Upper lobe of right lung (tissue), 1 donor: ENCODE measurements around the gene SPATS2. TPM values are rescaled to one million over a fixed set of nuclear protein-coding genes. Genes with fewer than 3 reads are reported as not detected.

Experiments
- ATAC-seq: fragments of 200-7000 bp; cut with Tn5 transposase; one replicate; pipeline ENCODE4 v1.9.1; 2020; ENCODE audit warnings: mild to moderate bottlenecking, moderate library complexity
- DNase-seq: peaks from one replicate; pipeline ENCODE4 v3.0.0-alpha.2; 2020
- H3K27ac ChIP-seq: fragments of 200-600 bp; one replicate; pipeline ENCODE4 v1.8.0; 2022
- H3K27me3 ChIP-seq: fragments of 200-600 bp; one replicate; pipeline ENCODE4 v1.8.0; 2022; ENCODE audit warnings: mild to moderate bottlenecking
- H3K36me3 ChIP-seq: fragments of 200-600 bp; one replicate; pipeline ENCODE4 v1.8.0; 2022
- H3K4me1 ChIP-seq: fragments of 200-600 bp; one replicate; pipeline ENCODE4 v1.8.0; 2022
- H3K4me3 ChIP-seq: fragments of 200-600 bp; one replicate; pipeline ENCODE4 v1.8.0; 2022; ENCODE audit warnings: mild to moderate bottlenecking
- H3K9me3 ChIP-seq: fragments of 200-600 bp; one replicate; pipeline ENCODE4 v1.8.0; 2022
- intact Hi-C: fragments of 100-400 bp; cut with DNase I; formaldehyde crosslinking; loops from one replicate; pipeline ENCODE4 v1.11.0; 2022
- total RNA-seq: library from RNA; stranded (reverse); fragmentation: NEBNext Ultra II Directional; extraction: Animal tissue kit (Norgen Biotek cat#: 25700); gene quantifications from one replicate; pipeline ENCODE4 v1.2.1, GENCODE V29; 2021
- TF ChIP-seq, protein P1 (sequence below): fragments of 200-600 bp; IDR thresholded peaks from one replicate; pipeline ENCODE4 v1.8.0; 2022; ENCODE audit warnings: antibody characterized with exemption
- donor health status: DM: no; HTN: yes; CAD: no; lungs with severe emphysema.

SPATS2 gene
- total RNA-seq, 1 donor from 2014 or later, result 12.6 TPM

DNA sequence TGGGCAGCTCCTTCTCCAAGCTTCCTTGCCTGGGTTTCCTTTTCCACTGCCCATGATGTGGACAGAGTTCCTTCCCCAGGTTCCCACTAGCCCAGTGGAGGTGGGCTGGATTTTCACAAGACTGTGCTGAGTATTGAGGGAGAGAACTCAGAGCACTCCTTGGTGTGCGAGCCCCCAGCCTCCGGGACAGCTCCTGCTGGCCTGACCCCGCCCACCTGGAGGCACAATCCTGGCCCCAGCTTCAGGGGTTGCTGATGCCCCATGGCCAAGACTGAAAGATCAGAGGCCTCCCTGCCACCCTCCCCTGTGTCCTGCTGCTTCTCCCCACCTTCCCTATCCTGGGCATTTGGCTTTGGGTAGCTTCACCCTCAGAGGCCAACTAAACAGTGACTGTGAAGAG, 179.2 kb downstream of the SPATS2 start:
- Histone ChIP-seq H3K4me3 (no peak overlapping the region), H3K4me1 (peaks cover 10% of the 10 kb centered on the region), H3K27ac (no peak overlapping the region), H3K27me3 (peaks cover 36% of the 10 kb centered on the region), H3K9me3 (no peaks in the 10 kb centered on the region), H3K36me3 (no peaks in the 10 kb centered on the region)
- DNase-seq (peak; percentile 46), ATAC-seq (no peak)
- intact Hi-C loops, result no loop called here
- TF ChIP-seq, protein P1, sequence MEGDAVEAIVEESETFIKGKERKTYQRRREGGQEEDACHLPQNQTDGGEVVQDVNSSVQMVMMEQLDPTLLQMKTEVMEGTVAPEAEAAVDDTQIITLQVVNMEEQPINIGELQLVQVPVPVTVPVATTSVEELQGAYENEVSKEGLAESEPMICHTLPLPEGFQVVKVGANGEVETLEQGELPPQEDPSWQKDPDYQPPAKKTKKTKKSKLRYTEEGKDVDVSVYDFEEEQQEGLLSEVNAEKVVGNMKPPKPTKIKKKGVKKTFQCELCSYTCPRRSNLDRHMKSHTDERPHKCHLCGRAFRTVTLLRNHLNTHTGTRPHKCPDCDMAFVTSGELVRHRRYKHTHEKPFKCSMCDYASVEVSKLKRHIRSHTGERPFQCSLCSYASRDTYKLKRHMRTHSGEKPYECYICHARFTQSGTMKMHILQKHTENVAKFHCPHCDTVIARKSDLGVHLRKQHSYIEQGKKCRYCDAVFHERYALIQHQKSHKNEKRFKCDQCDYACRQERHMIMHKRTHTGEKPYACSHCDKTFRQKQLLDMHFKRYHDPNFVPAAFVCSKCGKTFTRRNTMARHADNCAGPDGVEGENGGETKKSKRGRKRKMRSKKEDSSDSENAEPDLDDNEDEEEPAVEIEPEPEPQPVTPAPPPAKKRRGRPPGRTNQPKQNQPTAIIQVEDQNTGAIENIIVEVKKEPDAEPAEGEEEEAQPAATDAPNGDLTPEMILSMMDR, result no peak

DNA sequence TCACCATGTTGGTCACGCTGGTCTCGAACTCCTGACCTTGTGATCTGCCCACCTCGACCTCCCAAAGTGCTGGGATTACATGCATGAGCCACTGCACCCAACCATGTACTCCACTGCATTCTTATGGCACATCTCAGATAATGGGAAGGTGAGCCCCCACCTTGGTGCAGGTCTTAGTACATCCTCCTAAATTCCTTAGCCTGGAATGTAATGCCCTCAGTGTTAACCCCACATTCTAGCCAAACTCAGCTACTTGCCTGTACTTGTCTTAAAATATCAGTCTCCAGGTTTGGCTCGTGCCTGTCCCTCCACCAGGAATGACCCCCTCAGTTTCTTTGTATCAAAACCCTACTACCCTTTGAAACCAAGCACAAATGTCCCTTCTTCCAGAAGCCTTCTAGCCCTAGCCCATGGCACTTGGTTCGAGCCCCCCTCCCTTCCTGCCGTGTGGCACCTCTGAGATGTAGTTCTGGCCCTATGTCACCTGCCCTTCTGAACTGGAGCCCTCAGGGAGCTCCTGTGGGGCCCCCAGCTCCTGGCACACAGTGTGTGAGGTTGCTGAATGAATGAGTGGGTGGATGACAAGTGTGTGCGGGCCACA, 179.9 kb downstream of the SPATS2 start:
- Histone ChIP-seq H3K4me1 (peaks cover 11% of the 10 kb centered on the region), H3K9me3 (no peaks in the 10 kb centered on the region), H3K4me3 (no peak overlapping the region), H3K36me3 (no peaks in the 10 kb centered on the region), H3K27ac (no peak overlapping the region), H3K27me3 (peaks cover 36% of the 10 kb centered on the region)
- TF ChIP-seq, protein P1, result no peak
- DNase-seq (no peak), ATAC-seq (no peak)
- intact Hi-C loops, result no loop called here

DNA sequence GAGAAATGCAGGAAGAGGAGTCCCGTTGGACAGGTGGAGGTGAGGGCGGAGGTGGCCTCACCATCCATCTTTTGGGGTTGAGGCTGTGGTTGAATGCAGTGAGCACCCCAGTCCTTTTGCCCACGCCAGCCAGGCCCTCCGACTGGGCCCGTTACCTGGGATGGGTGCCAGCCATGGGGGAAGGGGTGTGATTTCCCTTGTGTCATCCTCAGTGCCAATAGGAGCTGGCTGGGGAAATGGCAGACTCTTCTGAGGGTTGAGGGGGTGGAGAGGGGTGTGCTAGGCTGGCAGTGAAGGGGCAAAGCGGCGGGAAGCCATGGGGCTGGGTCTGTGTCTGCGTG, 181.2 kb downstream of the SPATS2 start:
- peak; percentile 54 for DNase-seq
- intact Hi-C loops, result no loop called here
- Histone ChIP-seq H3K36me3 (no peaks in the 10 kb centered on the region), H3K4me1 (peaks cover 14% of the 10 kb centered on the region), H3K4me3 (peak overlapping the region; percentile 36), H3K27me3 (peaks cover 36% of the 10 kb centered on the region), H3K27ac (no peak overlapping the region), H3K9me3 (no peaks in the 10 kb centered on the region)
- ATAC-seq, result no peak
- TF ChIP-seq, protein P1, result no peak

DNA sequence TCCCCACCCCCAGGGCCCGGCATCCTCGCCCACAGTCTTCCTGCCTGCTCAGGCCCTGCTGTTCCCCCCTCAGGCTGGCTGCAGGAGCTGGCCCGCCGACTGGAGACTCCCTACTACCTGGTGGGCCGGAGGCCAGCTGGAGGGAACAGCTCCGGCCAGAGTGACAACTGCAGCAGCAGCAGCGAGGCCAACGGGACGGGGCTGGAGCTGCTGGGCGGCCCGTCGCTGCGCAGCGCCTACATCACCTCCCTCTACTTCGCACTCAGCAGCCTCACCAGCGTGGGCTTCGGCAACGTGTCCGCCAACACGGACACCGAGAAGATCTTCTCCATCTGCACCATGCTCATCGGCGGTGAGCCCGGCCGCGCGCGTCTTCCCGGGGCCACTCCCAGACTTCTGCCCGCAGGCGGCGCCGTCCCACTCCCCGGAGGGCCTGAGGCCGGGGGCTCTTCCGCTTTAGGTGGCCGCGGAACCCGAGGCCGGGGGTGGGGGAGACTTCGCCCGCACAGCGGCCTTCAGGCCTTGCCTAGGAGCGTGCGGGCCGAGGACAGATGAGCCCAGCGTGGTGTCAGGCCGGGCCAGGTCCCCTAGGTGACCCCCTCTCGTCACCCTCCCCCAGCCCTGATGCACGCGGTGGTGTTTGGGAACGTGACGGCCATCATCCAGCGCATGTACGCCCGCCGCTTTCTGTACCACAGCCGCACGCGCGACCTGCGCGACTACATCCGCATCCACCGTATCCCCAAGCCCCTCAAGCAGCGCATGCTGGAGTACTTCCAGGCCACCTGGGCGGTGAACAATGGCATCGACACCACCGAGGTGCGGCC, 181.8 kb downstream of the SPATS2 start:
- TF ChIP-seq, protein P1, result peak; percentile 43
- ATAC-seq (peak; percentile 44), DNase-seq (peak; percentile 66)
- intact Hi-C loops, result no loop called here
- Histone ChIP-seq H3K27me3 (peaks cover 36% of the 10 kb centered on the region), H3K36me3 (no peaks in the 10 kb centered on the region), H3K9me3 (no peaks in the 10 kb centered on the region), H3K27ac (no peak overlapping the region), H3K4me3 (peak overlapping the region; percentile 36), H3K4me1 (peaks cover 14% of the 10 kb centered on the region)

DNA sequence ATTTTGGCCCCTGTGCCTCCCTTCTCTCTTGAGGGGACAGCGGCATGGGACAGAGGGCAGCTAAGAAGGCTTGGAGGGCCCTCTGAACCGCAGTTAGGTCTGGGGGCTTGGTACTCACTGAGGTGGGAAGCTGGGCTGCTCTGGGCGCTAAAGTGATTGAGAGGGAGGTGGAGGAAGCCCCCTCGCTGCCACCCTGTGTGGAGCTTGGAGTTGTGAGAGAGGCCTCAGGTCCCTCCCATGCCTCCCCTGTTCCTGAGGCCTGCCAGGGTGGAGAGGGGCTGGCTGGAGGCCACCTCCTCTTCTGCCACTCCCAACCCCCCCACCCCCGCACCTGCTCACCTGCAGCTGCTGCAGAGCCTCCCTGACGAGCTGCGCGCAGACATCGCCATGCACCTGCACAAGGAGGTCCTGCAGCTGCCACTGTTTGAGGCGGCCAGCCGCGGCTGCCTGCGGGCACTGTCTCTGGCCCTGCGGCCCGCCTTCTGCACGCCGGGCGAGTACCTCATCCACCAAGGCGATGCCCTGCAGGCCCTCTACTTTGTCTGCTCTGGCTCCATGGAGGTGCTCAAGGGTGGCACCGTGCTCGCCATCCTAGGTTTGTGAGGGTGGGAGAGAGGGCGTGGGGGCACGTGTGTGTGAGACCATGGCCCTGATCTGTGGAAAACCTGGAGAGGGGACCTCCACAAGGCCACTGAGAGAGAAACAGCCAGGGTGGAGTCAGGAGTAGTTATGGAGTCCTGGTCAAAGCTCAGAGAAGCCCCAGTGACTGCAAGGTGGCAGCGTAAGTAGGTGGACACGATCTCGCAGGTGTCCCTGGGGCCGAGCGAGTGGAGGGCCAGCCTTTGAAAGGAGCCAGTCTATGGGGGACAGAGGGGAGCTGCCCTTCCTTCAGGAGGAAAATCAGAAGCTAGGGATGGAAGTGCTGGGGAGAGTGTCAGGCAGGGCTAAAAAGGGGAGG, 182.8 kb downstream of the SPATS2 start:
- ATAC-seq (no peak), DNase-seq (peak; percentile 61)
- Histone ChIP-seq H3K27me3 (peaks cover 36% of the 10 kb centered on the region), H3K4me3 (no peak overlapping the region), H3K9me3 (no peaks in the 10 kb centered on the region), H3K4me1 (peaks cover 14% of the 10 kb centered on the region), H3K36me3 (no peaks in the 10 kb centered on the region), H3K27ac (no peak overlapping the region)
- TF ChIP-seq, protein P1, result no peak
- intact Hi-C loops, result no loop called here
